GM12878 (cell line): ENCODE measurements around the gene CCIN. TPM values are rescaled to one million over a fixed set of nuclear protein-coding genes. Genes with fewer than 3 reads are reported as not detected.
A peak's percentile ranks its signal among the peaks of the same experiment; 100 is the strongest.

Source experiments
- ATAC-seq: fragments of 200-7000 bp; cut with Tn5 transposase; 3 replicates; pipeline ENCODE4 v1.9.1; 2020; ENCODE audit warnings: mild to moderate bottlenecking, moderate library complexity
- BruUV-seq: library from RNA; stranded (reverse); fragments of 400-500 nt; replicated peaks from 2 replicates; lab custom pipeline; 2021; lab: Mats Ljungman, UMichigan
- CTCF ChIA-PET: fragments of 300-600 bp; sonication (Branson Sonifier 250); formaldehyde crosslinking; extraction: SDS; loops from one replicate; lab custom pipeline; 2021; ENCODE audit warnings: inconsistent platforms; lab: Yijun Ruan, JAX
- POLR2A ChIA-PET: fragments of 350-600 bp; formaldehyde crosslinking; extraction: SDS; loops from one replicate; lab custom pipeline; 2021; ENCODE audit warnings: inconsistent platforms; lab: Charles Lee
- RAD21 ChIA-PET: fragments of 300-600 bp; sonication (Branson Sonifier 250); formaldehyde crosslinking; loops from one replicate; lab custom pipeline; 2023; ENCODE audit warnings: antibody characterized with exemption; ENCODE audit not compliant: unreplicated experiment; lab: Charles Lee
- SMC1A ChIA-PET: fragments of 300-600 bp; sonication (Branson Sonifier 250); formaldehyde crosslinking; loops from one replicate; lab custom pipeline; 2023; ENCODE audit not compliant: unreplicated experiment, uncharacterized antibody; lab: Charles Lee
- DNase-seq: peaks from one replicate; pipeline ENCODE4 v3.0.0-alpha.2; 2011; ENCODE audit warnings: low read depth, low spot score
- FAIRE-seq: peaks from 3 replicates; lab custom pipeline; 2011; peaks lifted over from hg19 to GRCh38; lab: Jason Lieb, UNC
- H2AFZ ChIP-seq: 2 replicates; pipeline ENCODE4 v1.6.0; 2011; ENCODE audit warnings: low read depth, low read length, control low read depth; ENCODE audit not compliant: control insufficient read depth
- H3K27ac ChIP-seq: 2 replicates; pipeline ENCODE4 v1.5.1; 2011; ENCODE audit warnings: control low read depth; ENCODE audit not compliant: control insufficient read depth, insufficient read depth
- H3K27me3 ChIP-seq, 2 experiments: replicated peaks in 1 of 2; 2 replicates each; pipeline versions ENCODE4 v1.6.0 to v1.6.1; 2011; ENCODE audit warnings: low read length in 1 of 2; ENCODE audit not compliant: control insufficient read depth in 2 of 2, insufficient read depth in 2 of 2
- H3K36me3 ChIP-seq, 2 experiments: 2 replicates each; pipeline ENCODE4 v1.5.1; 2011; ENCODE audit warnings: low read length in 1 of 2; ENCODE audit not compliant: control insufficient read depth in 2 of 2, insufficient read depth in 2 of 2
- H3K4me1 ChIP-seq: 2 replicates; pipeline ENCODE4 v1.6.1; 2011; ENCODE audit warnings: mild to moderate bottlenecking, low read length, moderate library complexity, mixed read lengths; ENCODE audit not compliant: control insufficient read depth, insufficient read depth
- H3K4me2 ChIP-seq: 2 replicates; pipeline ENCODE4 v1.6.0; 2011; ENCODE audit warnings: control low read depth; ENCODE audit not compliant: control insufficient read depth, insufficient read depth
- H3K4me3 ChIP-seq: fragments of 200-600 bp; sonication (generic); 2 replicates; pipeline ENCODE4 v1.5.1; 2016
- H3K79me2 ChIP-seq: 2 replicates; pipeline ENCODE4 v1.6.0; 2011; ENCODE audit warnings: low read length; ENCODE audit not compliant: control insufficient read depth, insufficient read depth
- H3K9ac ChIP-seq: 2 replicates; pipeline ENCODE4 v1.8.0; 2011; ENCODE audit warnings: low read length, control low read depth, mixed read lengths; ENCODE audit not compliant: control insufficient read depth, insufficient read depth
- H3K9me3 ChIP-seq: replicated peaks from 3 replicates; pipeline ENCODE4 v1.5.1; 2011; ENCODE audit warnings: mild to moderate bottlenecking, low read length; ENCODE audit not compliant: control insufficient read depth, insufficient read depth
- H4K20me1 ChIP-seq: 2 replicates; pipeline ENCODE4 v1.6.0; 2011; ENCODE audit not compliant: control insufficient read depth, insufficient read depth
- BHLHE40 ChIP-seq, 2 experiments: fragments of 450-650 bp in 1 of 2; IDR thresholded peaks; 2 replicates each; pipeline ENCODE4 v1.6.1; 2011 to 2017; ENCODE audit warnings: low read depth in 2 of 2, borderline replicate concordance in 1 of 2, improper control_type of control experiment in 1 of 2, low read length in 1 of 2, mild to moderate bottlenecking in 1 of 2
- EP300 ChIP-seq, 2 experiments: fragments of 150-350 bp in 1 of 2; IDR thresholded peaks; 2 replicates each; pipeline ENCODE4 v1.6.1; 2011 to 2012; ENCODE audit warnings: low read depth in 2 of 2, low read length in 2 of 2, borderline replicate concordance in 1 of 2, improper control_type of control experiment in 1 of 2, inconsistent platforms in 1 of 2; ENCODE audit not compliant: control insufficient read depth in 1 of 2
- EZH2 ChIP-seq: IDR thresholded peaks from 2 replicates; pipeline ENCODE4 v1.6.1; 2012; ENCODE audit warnings: low read depth, mild to moderate bottlenecking, control low read depth, inconsistent platforms, low read length, borderline replicate concordance; ENCODE audit not compliant: control insufficient read depth
- IKZF2 ChIP-seq, 2 experiments: fragments of 450-650 bp; IDR thresholded peaks; 2 replicates each; pipeline ENCODE4 v1.6.1; 2017; ENCODE audit warnings: mild to moderate bottlenecking in 2 of 2, moderate library complexity in 2 of 2
- MLLT1 ChIP-seq: fragments of 450-650 bp; IDR thresholded peaks from 2 replicates; pipeline ENCODE4 v1.6.1; 2016; ENCODE audit warnings: mild to moderate bottlenecking
- MTA3 ChIP-seq: IDR thresholded peaks from 2 replicates; pipeline ENCODE4 v1.6.1; 2012; ENCODE audit warnings: low read length, inconsistent platforms, borderline replicate concordance
- NR2C1 ChIP-seq: fragments of 450-650 bp; IDR thresholded peaks from 2 replicates; pipeline ENCODE4 v1.6.1; 2017; ENCODE audit warnings: antibody characterized with exemption, mild to moderate bottlenecking, moderate library complexity
- NR2F1 ChIP-seq: fragments of 450-650 bp; conservative IDR thresholded peaks from 2 replicates; pipeline ENCODE4 v1.6.1; 2017; ENCODE audit warnings: mild to moderate bottlenecking
- PML ChIP-seq: IDR thresholded peaks from 2 replicates; pipeline ENCODE4 v1.6.1; 2012; ENCODE audit warnings: low read length, inconsistent platforms
- SPI1 ChIP-seq: IDR thresholded peaks from 2 replicates; pipeline ENCODE4 v1.6.1; 2011; ENCODE audit warnings: low read depth, mild to moderate bottlenecking, low read length, moderate library complexity, borderline replicate concordance; ENCODE audit not compliant: insufficient read depth
- SREBF1 ChIP-seq: IDR thresholded peaks from 2 replicates; pipeline ENCODE4 v1.6.1; 2012; ENCODE audit warnings: mild to moderate bottlenecking, low read length
- SRF ChIP-seq, 2 experiments: IDR thresholded peaks; 2 replicates each; pipeline ENCODE4 v1.6.1; 2011; ENCODE audit warnings: low read depth in 2 of 2, low read length in 2 of 2, mild to moderate bottlenecking in 1 of 2, moderate library complexity in 1 of 2
- ZNF687 ChIP-seq: fragments of 450-650 bp; IDR thresholded peaks from 2 replicates; pipeline ENCODE4 v1.6.1; 2017; ENCODE audit warnings: mild to moderate bottlenecking, moderate library complexity
- WGBS: methylation state at CpG from one replicate; pipeline ENCODE4 v1.1.6; 2016; ENCODE audit warnings: low lambda C conversion rate; ENCODE audit not compliant: insufficient replicate concordance, insufficient coverage; ENCODE audit errors: missing lambda C conversion rate; 5-methylcytosine and 5-hydroxymethylcytosine counted together
- in situ Hi-C: fragments of 300-500 bp; cut with MboI; formaldehyde crosslinking; loops from 9 replicates; pipeline ENCODE4 v1.14.3; 2018; ENCODE audit warnings: mixed read lengths
- intact Hi-C: fragments of 100-400 bp; cut with micrococcal nuclease; formaldehyde crosslinking; loops from one replicate; pipeline ENCODE4 v1.14.2; 2022; ENCODE audit not compliant: unreplicated experiment
- polyA plus RNA-seq, 11 experiments: library from polyadenylated mRNA; depleted of rRNA in 4 of 11; unstranded in 6 of 11; stranded (reverse) in 5 of 11; fragments of >200 nt; fragmentation: Nextera tagmentation in 4 of 11; fragmentation: Illumina TruSeq in 1 of 11; extraction: Ambion mirVana in 4 of 11; extraction: Trizol in 1 of 11; gene quantifications; 1 replicate in 1 of 11; 2 replicates in 10 of 11; pipeline versions ENCODE4 v1.2.1 to v1.2.3, GENCODE V29; 2011 to 2016; ENCODE audit warnings: inconsistent platforms in 2 of 11, missing spikeins in 2 of 11, low read depth in 1 of 11
- total RNA-seq, 4 experiments: library from RNA; depleted of rRNA in 3 of 4; stranded (reverse); fragments of >200 nt in 3 of 4; fragmentation: Illumina TruSeq in 1 of 4; extraction: Trizol in 1 of 4; gene quantifications; 2 replicates each; pipeline versions ENCODE4 v1.2.1 to v1.2.3, GENCODE V29; 2013 to 2021

CCIN gene
- total and polyA plus RNA-seq, 10 of the 15 experiments (the other 5 are each of a cell fraction or from before 2014, with no cell fraction given): not detected

- RAD21 ChIA-PET: interaction anchor here (0.6 to 2.9 kb wide), 12 partner anchors 17 to 212 kb away, joined by 3 to 21 read pairs (median 4); partner anchors contain the start of genes GNE and RNF38
- Histone ChIP-seq H3K4me2 (peak within 1 kb of the TSS; percentile 87), H3K36me3 (peaks cover 0 to 11% of the 10 kb centered on the region in 2 experiments; a peak in 2 of 4 replicates), H3K4me1 (peaks cover 13% of the 10 kb centered on the region), H3K27ac (peak within 1 kb of the TSS; percentile 88), H2AFZ (peak within 1 kb of the TSS; percentile 99), H3K9me3 (no peaks in the 10 kb centered on the region), H3K9ac (peak within 1 kb of the TSS; percentile 96), H3K4me3 (peak within 1 kb of the TSS; percentile 86), H3K79me2 (peaks cover 47% of the 10 kb centered on the region), H3K27me3 (no peaks in the 10 kb centered on the region), H4K20me1 (peaks cover 8% of the 10 kb centered on the region; the same call in 1 of the 2 replicates)
- peak; percentile 97 for FAIRE-seq
- POLR2A ChIA-PET: interaction anchor here (0.6 to 1.6 kb wide), 5 partner anchors 12 to 393 kb away, joined by 4 to 9 read pairs (median 6); partner anchors contain the start of gene GNE
- no TSS peak for BruUV-seq
- intact Hi-C loops: loop anchor here (1.0 to 5.0 kb wide), 3 partner anchors 67 to 137 kb away; partner anchors contain the start of gene GNE
- in situ Hi-C loops: no loop called here
- CTCF ChIA-PET: interaction anchor here (0.5 to 3.8 kb wide), 26 partner anchors 10 to 494 kb away, joined by 3 to 40 read pairs (median 4); partner anchors contain the start of gene SPAG8
- DNase-seq: peak; percentile 97
- peak; percentile 98 for ATAC-seq
- 1% methylated on average over 61 of the region's 68 CpGs for WGBS
- SMC1A ChIA-PET: interaction anchor here (1.0 to 3.1 kb wide), 4 partner anchors 23 to 139 kb away, joined by 3 to 17 read pairs (median 5); partner anchors contain the start of gene GNE
- TF ChIP-seq NR2F1: peak; percentile 72
- TF ChIP-seq NR2C1: no peak
- no peak for TF ChIP-seq SREBF1
- TF ChIP-seq ZNF687: peak; percentile 39
- peak; percentile 59 for TF ChIP-seq SPI1
- peak; percentile 90 to 93 for TF ChIP-seq SRF (IDR thresholded peaks at IDR 0.05; ENCODE audit: low read depth in 2 of 2, low read length in 2 of 2)
- no peak for TF ChIP-seq MTA3
- TF ChIP-seq PML: peak; percentile 97
- TF ChIP-seq MLLT1: peak; percentile 61; the same call in 1 of the 2 replicates
- peak; percentile 40 to 56; a peak in 2 of 4 replicates for TF ChIP-seq IKZF2 (IDR thresholded peaks at IDR 0.05)
- TF ChIP-seq EP300 (IDR thresholded peaks at IDR 0.05; ENCODE audit: borderline replicate concordance in 1 of 2, control insufficient read depth in 1 of 2, low read depth in 2 of 2, low read length in 2 of 2): peak in 1 of 2 experiments; percentile 49; a peak in 2 of 4 replicates
- peak; percentile 83 to 89 for TF ChIP-seq BHLHE40 (IDR thresholded peaks at IDR 0.05; ENCODE audit: borderline replicate concordance in 1 of 2, low read depth in 2 of 2, low read length in 1 of 2)
- TF ChIP-seq EZH2: no peak
Measured at GRCh38 chr9:36190388-36191289, 21.5 kb downstream of the CCIN start, which contains the start of gene CLTA. Gene CLTA, plus strand, starts transcription at chr9:36190921. Its CDS starts 136 bp downstream, at chr9:36191057.
